DND-41 (cell line): ENCODE results near the gene TLR4.

Experiments used
- ATAC-seq: fragments of 200-7000 bp; cut with Tn5 transposase; 3 replicates; pipeline ENCODE4 v1.9.1; 2021; ENCODE audit warnings: low read depth; ENCODE audit not compliant: insufficient read depth
- DNase-seq: peaks from one replicate; pipeline ENCODE4 v3.0.0-alpha.2; 2020
- H2AFZ ChIP-seq: 2 replicates; pipeline ENCODE4 v1.6.0; 2012; ENCODE audit warnings: low read depth, low read length
- H3K27ac ChIP-seq: 2 replicates; pipeline ENCODE4 v1.5.1; 2012; ENCODE audit warnings: low read length, inconsistent platforms
- H3K27me3 ChIP-seq: fragments of 200-600 bp; sonication (generic); 2 replicates; pipeline ENCODE4 v1.6.0; 2012; ENCODE audit warnings: low read length, mild to moderate bottlenecking, inconsistent platforms; ENCODE audit not compliant: insufficient read depth, poor library complexity
- H3K36me3 ChIP-seq: 2 replicates; pipeline ENCODE4 v1.5.1; 2012; ENCODE audit warnings: low read length, inconsistent platforms; ENCODE audit not compliant: insufficient read depth
- H3K4me1 ChIP-seq: 2 replicates; pipeline ENCODE4 v1.5.1; 2012; ENCODE audit warnings: mild to moderate bottlenecking, low read length; ENCODE audit not compliant: insufficient read depth
- H3K4me2 ChIP-seq: 2 replicates; pipeline ENCODE4 v1.6.0; 2012; ENCODE audit warnings: mild to moderate bottlenecking, moderate library complexity, low read length, inconsistent platforms; ENCODE audit not compliant: insufficient read depth
- H3K4me3 ChIP-seq, 2 experiments: fragments of 200-600 bp in 1 of 2; shearing (Covaris generic) in 1 of 2; 2 replicates each; pipeline ENCODE4 v1.5.1; 2012 to 2016; ENCODE audit warnings: inconsistent platforms in 2 of 2, low read length in 2 of 2, mild to moderate bottlenecking in 2 of 2, low read depth in 1 of 2, moderate library complexity in 1 of 2
- H3K79me2 ChIP-seq: 2 replicates; pipeline ENCODE4 v1.6.0; 2012; ENCODE audit warnings: low read length, inconsistent platforms; ENCODE audit not compliant: insufficient read depth
- H3K9ac ChIP-seq: 2 replicates; pipeline ENCODE4 v1.6.0; 2012; ENCODE audit warnings: low read depth, mild to moderate bottlenecking, inconsistent platforms, low read length, moderate library complexity
- H3K9me3 ChIP-seq: 2 replicates; pipeline ENCODE4 v1.5.1; 2012; ENCODE audit warnings: low read length, moderate library complexity, mild to moderate bottlenecking, inconsistent platforms; ENCODE audit not compliant: insufficient read depth, severe bottlenecking
- H4K20me1 ChIP-seq: 2 replicates; pipeline ENCODE4 v1.6.0; 2012; ENCODE audit warnings: low read length; ENCODE audit not compliant: insufficient read depth
- CTCF ChIP-seq: IDR thresholded peaks from 2 replicates; pipeline ENCODE4 v1.5.1; 2012; ENCODE audit warnings: borderline replicate concordance, low read length, moderate library complexity, mild to moderate bottlenecking; ENCODE audit not compliant: poor library complexity, severe bottlenecking; ENCODE audit errors: extremely low read depth
- EZH2 ChIP-seq: IDR thresholded peaks from 3 replicates; pipeline ENCODE4 v1.6.1; 2012; ENCODE audit warnings: borderline replicate concordance, low read depth, mild to moderate bottlenecking, moderate library complexity, low read length, inconsistent platforms; ENCODE audit not compliant: severe bottlenecking

TLR4 gene

GRCh38 chr9:117718701-117719100, 14.5 kb downstream of the TLR4 start:
- no peak overlapping the region for H3K4me2 ChIP-seq
- H3K4me1 ChIP-seq = no peaks in the 10 kb centered on the region
- H3K27ac ChIP-seq = no peak overlapping the region

GRCh38 chr9:117719161-117719920, 15.1 kb downstream of the TLR4 start:
- H3K4me2 ChIP-seq = no peak overlapping the region
- ATAC-seq = no peak
- no peaks in the 10 kb centered on the region for H3K36me3 ChIP-seq
- H3K4me1 ChIP-seq = no peaks in the 10 kb centered on the region
- H3K4me3 ChIP-seq = no peak overlapping the region
- no peaks in the 10 kb centered on the region for H3K27me3 ChIP-seq
- no peak overlapping the region for H3K9ac ChIP-seq
- H3K9me3 ChIP-seq = no peaks in the 10 kb centered on the region
- no peak for DNase-seq
- H2AFZ ChIP-seq = no peak overlapping the region
- TF ChIP-seq EZH2 (no peak), CTCF (no peak)
- no peaks in the 10 kb centered on the region for H4K20me1 ChIP-seq
- H3K79me2 ChIP-seq = no peaks in the 10 kb centered on the region
- H3K27ac ChIP-seq = no peak overlapping the region

More at GRCh38 chr9:117718701-117719100, 14.5 kb downstream of the TLR4 start:
- Histone ChIP-seq H3K4me3 (no peak overlapping the region), H3K79me2 (no peaks in the 10 kb centered on the region), H3K27me3 (no peaks in the 10 kb centered on the region), H4K20me1 (no peaks in the 10 kb centered on the region), H2AFZ (no peak overlapping the region), H3K9ac (no peak overlapping the region), H3K9me3 (no peaks in the 10 kb centered on the region), H3K36me3 (no peaks in the 10 kb centered on the region)
- DNase-seq = no peak
- ATAC-seq = no peak
- TF ChIP-seq EZH2 (no peak), CTCF (no peak)

GRCh38 chr9:117720066-117720465, 15.9 kb downstream of the TLR4 start:
- H3K4me3 ChIP-seq = no peak overlapping the region
- TF ChIP-seq EZH2 = no peak
- no peak for TF ChIP-seq CTCF
- H3K27me3 ChIP-seq = no peaks in the 10 kb centered on the region
- no peaks in the 10 kb centered on the region for H3K4me1 ChIP-seq
- no peak overlapping the region for H3K4me2 ChIP-seq
- DNase-seq (no peak), ATAC-seq (no peak)
- no peak overlapping the region for H2AFZ ChIP-seq
- no peaks in the 10 kb centered on the region for H4K20me1 ChIP-seq
- H3K79me2 ChIP-seq = no peaks in the 10 kb centered on the region
- H3K36me3 ChIP-seq = no peaks in the 10 kb centered on the region
- no peak overlapping the region for H3K27ac ChIP-seq
- H3K9ac ChIP-seq = no peak overlapping the region
- H3K9me3 ChIP-seq = no peaks in the 10 kb centered on the region
